Islet of Langerhans (tissue), 1 donor: Measurements from ENCODE around the gene ADM5.
A peak's percentile ranks its signal among the peaks of the same experiment; 100 is the strongest.

Experiments used
- FAIRE-seq: peaks from one replicate; lab custom pipeline; 2011; peaks lifted over from hg19 to GRCh38; lab: Jason Lieb, UNC

Gene ADM5

DNA sequence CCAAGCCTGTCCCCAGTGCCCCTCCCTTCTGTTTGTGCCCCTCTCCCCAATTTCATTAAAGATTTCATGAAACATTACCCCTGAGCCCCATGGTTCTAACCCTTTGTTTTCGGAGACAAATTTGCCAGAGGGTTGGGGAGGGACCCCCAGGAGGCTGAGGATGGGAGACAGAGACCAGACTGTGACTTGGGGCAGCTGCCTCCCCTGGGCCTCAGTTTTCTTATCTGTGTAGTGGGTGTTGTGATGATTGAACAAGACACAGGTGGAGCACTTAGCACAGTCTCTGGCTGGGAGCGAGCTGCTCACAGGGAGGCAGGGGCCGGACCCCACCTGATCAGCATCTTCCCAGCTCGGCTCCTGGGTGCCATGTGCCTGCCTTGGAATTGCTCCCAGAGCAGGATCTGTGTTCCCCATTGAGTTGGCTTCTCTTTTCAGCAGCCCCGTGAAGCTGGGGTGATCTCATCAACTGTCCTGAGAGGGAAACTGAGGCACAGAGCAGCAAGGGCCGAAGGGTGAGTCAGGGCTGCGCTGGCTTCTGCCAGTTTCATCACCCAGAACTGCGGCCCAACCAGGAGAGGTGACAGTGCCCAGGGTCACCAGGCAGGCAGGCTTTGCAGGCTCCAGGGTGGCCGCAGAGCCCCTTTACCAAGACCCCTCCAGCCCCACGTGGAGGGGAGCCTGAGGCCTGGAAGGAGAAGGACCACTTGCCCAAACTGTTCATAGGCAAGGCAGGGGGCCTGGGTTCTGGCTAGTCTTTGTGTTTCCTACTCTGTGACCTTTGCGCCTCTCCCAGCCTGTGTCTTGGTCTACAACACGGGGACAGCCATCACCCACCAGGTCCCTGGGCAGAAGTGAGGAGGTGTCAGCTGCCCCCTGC lies 30.6 kb upstream of the ADM5 start:
- no peak for FAIRE-seq

DNA sequence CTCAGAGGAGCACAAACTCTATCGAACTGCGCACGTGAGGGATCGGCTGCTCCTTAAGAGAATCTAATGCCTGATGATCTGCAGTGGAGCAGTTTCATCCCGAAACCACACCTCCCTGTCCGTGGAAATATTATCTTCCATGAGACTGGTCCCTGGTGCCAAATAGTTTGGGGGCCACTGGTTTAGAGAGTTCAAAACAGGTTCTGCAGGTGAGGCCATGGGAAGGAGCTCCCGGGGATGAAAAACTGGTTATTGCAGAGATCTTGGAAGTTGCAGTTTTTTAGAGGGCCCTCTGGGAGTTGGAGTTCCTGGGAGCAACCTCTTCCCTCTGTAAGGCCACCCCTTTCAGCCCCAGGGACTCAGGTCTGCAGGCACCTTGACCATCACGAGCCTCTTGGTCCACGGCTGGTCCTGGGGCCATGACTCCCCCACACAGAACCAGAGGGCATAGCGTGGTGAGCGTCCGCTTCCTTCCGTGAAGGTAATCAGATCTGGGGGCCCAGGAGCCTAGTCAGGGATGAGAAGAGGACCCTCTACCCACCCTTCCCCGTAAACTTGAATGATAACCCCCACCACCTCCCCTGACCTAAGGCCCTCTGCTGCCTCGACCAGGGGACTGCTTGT lies 28.9 kb upstream of the ADM5 start:
- no peak for FAIRE-seq

DNA sequence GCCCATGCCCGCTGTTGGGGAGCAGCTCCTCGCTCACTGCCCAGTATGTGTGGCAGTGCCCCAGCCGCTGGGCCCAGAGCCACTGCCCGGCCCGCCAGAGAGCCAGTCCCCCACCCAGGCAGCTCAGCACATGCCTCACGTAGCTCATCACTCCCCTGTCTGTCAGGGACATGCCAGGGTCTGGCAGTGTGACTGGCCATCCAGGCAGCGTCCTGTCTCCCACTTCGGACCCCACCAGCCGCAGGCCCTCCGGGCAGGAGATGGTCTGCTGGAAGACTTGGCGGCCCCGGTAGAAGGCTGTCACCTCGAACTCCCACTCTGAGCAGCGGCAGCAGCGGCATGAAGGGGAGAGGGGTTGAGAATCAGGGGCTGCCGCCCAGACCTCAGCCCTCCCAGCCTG lies 27.4 kb upstream of the ADM5 start:
- FAIRE-seq = no peak

DNA sequence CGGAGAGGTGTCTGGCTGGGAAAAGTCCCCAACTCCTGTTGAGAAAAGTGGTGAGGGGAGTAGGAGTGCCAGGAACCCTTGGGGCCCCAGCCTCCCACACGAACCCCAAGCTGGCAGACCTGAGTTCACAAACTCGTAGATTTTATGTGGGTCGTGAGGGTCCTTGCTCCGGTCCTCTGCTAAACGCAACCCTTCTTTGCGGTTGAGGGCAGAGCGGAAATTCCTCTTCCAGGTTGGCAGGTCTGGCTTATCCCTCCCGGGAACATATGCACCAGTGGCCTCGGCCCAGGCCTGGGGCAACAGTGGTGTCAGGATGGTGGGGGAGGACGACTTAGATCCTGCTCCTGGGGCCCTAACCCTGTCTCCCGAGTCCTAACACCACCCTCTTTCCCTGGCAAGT lies 26.2 kb upstream of the ADM5 start:
- no peak for FAIRE-seq

DNA sequence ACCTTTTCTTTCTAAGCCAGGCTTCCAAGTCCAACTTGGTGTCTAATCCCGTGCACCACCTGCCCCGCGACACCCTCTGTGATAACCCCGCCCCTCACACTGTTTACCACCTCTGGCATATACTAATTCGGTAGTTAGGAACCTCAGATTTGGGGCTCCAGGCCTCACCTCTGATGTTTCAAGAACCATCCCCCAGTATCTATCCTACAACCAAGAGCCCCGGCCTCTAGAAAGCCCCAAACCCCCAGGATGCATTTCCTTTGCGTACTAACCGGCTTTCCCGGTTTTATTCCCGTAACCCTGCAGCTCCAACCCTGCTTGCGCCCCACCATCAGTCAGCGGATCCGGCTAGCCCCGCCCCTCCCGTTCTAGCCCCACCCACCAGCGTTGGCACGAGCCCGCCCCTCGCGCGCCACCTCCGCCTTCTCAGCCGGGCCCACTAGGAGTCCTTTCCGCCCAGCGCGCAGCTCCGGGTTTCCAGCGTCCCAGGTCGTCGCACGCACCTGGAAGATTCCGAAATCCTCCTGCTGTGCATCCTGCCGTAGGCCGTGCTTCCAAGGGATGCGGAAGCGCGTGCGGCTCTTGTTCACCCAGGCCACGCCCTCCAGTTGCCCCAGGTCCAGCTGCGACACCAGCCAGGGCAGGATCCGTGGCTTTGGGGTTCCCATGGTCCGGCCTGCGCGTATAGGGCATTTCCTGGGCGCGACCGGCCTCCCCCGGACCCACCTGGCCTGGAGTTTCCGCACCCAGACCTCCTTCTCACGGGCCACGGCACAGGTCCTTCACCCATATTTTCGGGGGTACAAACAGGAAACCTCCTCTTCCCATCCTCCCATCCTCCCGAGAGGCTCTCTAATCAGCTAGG lies 25.0 kb upstream of the ADM5 start:
- FAIRE-seq = no peak

DNA sequence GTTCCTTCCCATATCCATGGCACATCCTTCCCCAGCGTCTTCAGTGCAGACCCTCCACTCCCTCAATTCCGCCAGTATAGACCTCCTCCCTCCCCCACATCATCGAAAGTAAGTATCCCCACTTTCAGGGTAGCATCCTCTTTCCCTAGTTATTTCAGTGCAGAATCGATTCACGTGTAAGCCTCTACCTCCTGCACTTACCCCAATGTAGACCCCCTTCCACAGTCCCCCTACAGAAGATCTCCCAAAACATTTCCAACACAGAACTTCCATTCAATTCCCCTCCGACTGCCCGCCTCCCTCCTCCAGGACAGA lies 24.4 kb upstream of the ADM5 start:
- FAIRE-seq = no peak

DNA sequence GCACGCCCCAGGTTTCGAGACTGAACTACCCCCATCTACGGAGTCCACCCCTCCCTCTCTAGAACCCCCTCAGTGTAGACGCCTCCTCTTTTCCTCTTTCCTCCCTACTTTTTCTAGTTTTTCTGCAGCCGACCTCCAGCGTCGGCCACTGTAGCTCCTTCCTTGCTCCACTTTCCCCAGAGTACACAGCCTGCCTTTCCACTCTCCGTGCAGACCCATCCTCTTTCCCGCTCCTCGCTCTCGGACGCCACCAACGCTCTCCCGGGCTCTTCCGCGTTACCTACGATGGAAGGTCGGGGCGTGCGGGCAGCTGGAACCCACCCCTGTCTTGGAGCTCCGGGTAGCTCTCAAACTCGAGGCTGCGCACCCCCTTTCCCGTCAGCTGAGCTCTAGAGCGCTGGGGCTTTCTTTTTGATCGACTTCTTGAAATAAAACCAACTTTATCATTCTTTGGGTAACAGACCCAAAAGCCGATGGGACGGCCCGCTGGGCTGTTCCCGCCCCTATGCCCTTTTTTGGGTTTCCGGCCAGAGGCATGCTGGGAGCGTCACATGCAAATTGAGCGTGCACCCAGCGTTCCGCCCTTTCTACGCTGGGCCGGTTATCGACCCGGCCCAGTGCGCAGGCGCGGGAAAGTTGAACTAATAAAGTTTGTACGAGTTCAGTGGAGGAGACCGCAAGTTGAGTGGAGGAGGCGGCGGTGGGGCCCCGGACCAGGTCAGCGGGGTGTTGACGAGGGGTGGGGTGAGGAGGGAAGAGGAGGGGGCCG lies 23.9 kb upstream of the ADM5 start, which contains the start of the genes BCL2L12 and IRF3:
TSS of gene BCL2L12 (plus strand) at position 583 of the 769 bp plus-strand sequence. CDS start 760 bp downstream, outside the sequence.
TSS of gene IRF3 (minus strand) at position 507 of the 769 bp plus-strand sequence. CDS start 1,019 bp downstream, outside the sequence.
- FAIRE-seq = peak; percentile 94

DNA sequence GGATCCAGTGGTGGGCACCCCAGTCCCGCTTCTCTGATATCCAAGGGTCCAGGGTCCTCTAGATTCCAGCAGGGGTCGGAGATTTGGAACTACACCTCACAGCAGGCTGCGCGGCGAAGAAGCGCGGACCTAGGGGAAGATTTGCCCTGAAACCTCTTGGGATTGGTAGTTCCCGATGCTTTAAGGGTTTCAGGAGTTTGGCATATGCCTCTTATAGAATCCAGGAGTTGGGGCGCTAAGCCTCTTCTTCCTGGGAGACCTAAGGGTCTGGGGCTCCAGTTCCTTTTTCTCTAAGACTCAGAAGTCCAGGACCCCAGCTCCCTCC lies 23.3 kb upstream of the ADM5 start:
- no peak for FAIRE-seq

DNA sequence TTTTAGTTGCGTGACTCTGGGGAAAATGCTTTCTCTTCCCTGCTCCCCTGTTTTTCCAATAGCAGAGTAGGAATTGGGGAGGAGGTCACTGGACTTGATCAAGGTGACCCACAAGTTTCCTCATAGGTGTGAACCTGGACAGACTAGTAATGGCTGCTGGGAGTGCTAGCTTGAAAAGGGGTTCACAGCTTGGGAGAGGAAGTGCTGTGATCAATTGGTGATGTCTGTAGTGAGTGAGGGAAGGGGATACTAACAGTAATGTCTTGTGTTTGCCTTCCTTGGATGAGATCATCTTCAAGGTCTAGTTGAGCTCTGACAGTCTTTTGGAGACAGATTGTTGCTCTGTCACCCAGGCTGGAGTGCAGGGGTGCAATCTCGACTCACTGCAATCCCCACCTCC lies 21.9 kb upstream of the ADM5 start:
- no peak for FAIRE-seq

DNA sequence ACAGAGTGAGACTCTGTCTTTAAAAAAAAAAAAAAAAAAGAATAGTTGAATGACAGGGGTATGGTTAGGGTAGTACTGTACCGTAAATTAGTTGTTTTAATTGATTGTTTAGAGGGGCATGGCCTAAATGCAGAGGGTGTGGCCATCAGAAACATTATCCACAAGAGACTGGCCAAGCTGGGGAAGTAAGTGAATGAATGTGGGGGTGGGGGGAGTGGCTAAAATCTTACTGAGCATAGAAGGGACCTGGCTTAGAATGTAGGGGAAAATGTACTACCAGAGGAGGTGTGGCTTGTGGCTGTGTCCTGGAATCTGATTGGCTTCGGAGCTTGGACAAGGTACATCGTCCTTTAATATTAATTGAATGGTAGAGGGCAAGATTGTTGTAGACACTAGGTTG lies 19.9 kb upstream of the ADM5 start:
- FAIRE-seq = no peak

DNA sequence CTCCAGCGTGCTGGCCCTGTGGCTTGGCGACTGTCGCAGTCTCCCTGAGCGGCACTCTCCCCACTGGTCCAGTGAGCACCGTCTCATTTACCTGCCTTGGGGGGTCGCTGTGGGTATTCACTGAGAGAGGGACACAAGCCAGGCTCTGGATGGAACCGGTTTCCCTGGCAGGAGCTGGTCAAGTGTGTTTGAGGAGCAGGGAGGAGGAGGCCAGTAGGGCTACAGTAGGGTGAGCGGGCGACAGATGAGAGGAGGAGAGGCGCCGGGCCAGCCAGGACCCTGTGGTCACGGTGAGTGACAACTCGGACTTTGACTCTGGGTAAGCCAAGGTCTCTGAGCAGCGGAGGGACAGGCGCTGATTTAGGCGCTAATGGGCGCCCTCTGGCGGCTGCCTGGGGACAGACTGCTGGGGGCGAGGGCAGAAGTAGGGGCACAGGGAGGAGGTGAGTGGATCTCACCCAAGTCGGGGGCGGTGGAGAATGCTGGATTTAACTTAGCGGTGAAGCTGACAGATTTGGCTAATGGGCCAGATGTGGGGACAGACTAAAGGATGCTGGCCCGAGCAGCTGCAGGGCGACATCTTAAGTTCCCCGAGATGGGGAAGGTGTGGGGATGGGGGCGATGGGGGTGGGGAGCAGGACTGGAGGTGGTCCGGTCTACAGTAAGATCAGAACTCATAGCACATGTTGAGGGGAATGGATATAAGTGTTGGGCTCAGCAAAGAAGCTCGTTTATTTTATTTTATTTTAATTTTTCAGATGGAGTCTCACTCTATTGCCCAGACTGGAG lies 17.1 kb upstream of the ADM5 start:
- no peak for FAIRE-seq

DNA sequence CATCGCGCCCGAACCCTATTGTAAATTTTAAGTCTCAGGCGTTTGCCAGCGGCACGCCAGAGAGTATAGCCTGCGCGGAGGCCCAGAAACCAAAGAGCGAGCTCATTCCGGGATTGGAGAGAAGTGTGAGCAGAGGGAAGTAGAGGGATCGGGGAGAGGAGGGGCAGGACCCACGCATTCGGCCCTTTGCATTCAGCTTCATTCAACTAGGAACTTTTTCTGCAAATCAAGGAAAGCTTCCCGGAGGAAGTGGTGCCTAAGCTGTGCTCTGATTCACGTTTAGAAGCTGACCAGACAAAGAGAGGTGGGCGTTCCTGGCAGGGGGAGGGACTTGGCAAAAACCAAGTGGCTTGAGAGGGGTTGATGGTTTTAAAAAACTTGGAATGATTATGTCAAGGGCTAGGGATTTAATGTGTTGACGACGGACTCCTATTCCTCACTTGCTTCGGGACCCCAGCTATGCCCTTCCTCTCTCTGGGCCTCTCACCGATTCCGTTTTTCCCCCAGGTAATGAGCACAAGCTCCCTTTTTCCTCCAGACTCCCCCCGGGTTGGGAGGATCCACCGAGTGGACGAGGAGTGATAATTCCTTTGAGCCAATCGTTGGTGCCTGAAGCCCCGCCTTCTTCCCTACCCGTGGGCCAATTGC lies 13.1 kb upstream of the ADM5 start:
- no peak for FAIRE-seq

DNA sequence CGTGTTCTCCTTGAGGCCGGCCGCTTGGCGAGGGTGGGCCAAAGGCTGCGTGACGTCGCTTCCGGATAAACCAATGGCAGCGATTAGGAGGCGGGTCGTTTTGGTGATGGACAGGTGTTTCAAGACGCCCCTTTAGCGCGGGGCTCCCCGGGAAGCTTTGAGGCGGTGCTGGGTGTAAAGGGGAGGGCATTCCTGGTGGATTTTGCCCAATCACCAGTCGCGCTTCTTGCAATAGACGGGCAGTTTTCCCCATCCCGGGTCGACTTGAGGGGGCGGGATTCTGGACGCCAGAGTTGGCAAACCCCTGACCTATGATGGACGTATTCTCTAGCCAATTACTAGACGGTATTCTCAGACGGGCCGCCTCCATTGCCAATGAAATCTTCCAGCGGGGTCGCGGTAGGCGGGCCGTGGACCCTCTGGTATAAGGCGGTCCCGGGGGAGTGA lies 12.6 kb upstream of the ADM5 start:
- peak; percentile 96 for FAIRE-seq

DNA sequence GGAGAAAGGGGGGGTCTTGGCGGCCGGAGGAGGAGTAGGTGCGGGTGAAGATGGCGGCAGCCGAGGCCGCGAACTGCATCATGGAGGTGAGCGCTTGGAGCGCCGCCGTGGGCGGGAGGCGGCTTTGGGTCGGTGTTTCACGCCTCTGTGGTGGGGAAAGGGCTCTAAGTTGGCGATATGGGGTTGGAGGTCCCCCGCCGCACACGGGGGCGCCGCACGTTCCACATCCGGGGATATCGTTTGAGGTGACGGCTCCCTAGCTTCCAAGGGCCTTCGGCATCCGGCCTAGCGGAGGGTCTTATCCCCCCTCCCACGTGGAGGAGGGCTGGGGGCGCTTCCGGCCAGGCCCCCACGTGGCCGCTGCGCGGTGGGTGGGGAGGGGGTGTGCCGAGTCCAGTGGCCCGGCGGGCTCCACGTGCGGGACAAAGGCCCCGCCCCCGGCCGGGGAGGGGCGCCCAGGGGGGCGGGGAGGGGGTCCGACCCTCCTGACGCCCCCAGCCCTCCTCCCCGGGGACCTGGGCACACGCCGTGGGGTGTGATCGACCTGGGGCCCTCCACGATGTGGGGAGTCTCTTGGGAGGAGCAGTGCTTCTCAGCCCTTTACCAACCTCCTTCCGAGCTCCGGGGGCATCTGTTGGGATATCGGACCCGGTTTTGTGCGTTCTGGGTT lies 12.0 kb upstream of the ADM5 start, which contains the start of gene PRMT1:
TSS of gene PRMT1 (plus strand) at position 41 of the 670 bp plus-strand sequence. CDS start at position 51, 10 bp downstream.
- FAIRE-seq = no peak

DNA sequence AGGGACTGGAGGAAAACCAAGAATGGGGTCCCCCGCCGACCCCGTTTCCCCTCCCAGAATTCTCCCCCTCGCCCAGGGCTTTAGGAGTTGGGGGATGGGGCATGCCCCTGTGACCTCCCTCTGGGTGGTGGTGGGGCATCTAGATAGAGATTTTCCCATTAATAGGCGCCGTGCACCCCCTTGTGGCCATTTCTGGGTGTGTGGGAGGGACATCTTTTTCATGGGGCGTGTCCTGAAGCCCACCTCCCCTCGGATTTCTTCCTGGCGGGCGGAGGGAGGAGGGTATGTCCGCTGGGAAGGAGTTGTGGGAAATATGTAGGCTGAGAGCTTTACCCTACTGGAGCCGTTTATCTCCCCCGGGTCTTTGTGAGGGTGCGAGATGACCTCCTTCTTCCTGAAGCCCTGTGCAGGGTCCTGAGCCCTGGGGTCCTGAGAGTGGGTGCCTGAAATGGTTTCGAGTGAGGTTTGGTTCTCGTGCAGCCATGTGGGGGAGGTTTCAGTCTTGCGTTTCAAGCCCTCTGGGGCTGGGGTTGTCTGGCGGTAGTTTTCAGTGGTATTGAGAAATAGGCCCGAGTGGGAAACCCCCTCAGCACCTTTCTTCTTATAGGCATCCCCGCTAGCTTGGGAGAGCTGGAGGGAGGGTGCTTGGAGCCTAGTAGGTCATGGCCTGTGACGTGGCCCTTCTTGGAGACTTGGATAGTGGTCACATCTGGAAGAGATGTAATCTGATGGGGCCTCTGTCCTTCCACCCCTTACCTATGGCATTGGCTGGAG lies 11.3 kb upstream of the ADM5 start:
- FAIRE-seq = no peak

DNA sequence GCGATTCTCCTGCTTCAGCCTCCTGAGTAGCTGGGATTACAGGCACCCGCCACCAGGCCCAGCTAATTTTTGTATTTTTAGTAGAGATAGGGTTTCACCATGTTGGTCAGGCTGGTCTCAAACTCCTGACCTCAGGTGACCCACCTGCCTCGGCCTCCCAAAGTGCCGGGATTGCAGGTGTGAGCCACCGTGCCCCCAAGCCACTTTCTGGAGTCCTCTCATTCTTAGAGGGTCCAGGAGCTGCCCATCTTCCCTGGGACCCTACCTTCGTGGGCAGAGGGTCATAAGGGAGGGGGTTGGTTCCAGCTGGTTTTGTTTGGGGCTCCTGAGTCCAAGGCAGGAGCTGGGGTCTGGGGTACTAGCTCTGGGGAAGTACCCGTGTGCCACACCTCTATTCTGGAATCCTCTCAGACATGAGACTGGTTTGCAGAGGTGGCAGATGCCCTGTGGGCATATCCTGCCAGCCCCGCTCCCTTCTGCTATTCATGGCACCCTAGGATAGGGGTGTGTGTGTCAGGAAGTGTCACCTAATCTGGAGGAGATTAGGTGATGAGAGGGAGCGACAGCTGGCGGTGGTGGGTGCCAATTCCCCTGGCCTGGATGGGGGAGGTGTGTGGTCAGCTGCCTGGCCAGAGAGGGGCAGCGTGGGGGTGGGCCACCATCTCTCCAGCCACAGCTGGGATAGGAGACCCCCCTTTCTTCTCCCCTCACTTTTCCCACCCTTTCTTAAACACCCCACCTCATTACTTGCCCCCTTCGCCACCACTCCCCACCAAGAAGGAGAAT lies 10.2 kb upstream of the ADM5 start:
- FAIRE-seq = no peak

DNA sequence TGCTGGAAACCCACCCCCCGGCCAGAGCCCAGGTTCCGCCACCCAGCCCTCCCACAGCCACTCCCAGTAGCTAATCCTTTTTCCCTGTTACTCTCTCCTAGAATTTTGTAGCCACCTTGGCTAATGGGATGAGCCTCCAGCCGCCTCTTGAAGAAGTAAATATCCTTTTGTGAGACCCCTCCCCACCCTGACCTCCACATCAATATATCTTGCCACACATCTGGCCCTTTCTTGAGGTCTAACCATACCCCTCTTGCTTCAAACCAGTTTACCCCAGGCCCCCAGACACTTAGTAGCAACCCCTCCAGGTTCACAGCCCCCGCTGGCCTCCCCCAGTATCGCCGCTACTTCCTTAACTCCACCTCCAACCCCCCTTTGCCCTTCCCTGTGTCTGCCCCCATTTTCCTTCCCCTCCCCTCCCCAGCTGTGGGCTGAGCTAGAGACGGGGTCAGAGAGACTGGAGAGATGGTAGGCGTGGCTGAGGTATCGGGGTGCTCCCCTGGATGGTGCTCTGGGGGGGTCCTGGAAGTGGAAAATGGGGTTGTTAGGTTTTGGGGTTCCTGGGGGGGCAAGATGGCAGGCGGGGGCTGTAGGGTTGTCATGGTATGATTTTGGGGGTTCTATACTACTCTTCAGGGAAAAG lies 9.5 kb upstream of the ADM5 start:
- FAIRE-seq = no peak
